ENCODE measurements around the gene ZNF217.

Gene ZNF217

DNA sequence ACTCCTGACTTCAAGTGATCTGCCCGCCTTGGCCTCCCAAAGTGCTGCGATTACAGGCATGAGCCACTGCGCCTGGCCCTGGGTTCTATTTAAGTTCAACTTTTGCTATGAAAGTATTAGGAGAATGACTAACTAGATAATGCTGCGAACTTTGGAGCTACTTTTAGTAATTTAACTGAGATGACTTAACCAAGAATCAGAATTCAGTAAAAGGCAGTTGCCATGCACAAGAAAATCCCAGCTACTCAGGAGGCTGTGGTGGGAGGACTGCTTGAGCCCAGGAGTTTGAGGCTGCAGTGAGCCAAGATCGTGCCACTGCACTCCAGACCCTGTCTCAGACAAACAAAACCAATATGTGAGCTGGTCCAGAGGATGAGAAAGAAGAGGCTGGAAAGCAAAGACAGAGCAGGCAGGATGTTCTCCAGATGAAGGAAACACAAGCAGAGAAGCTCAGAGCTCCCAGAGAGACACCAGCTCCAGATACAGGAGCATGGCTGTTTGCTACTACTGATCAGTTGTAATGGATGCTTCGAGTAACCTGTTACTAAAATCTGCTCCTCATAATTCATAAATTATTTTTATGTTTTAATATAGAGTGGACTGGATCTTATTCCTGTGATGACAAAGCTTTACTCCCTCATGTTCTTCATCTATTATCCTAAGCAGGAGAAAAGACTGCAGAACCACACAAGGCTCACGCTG lies 23.9 kb downstream of the ZNF217 start:
- Histone ChIP-seq H4K20me1 (ENCODE audit: insufficient read depth, low read length, poor library complexity, severe bottlenecking) (peaks cover 61% of the 10 kb centered on the region), H3F3A (ENCODE audit: low read depth) (no peaks in the 10 kb centered on the region), H3K36me3 (ENCODE audit: insufficient read depth, low read length) (peaks cover 90% of the 10 kb centered on the region), H3K9me3 (ENCODE audit: insufficient read depth, low read depth, low read length) (no peaks in the 10 kb centered on the region), H3K4me3 (ENCODE audit: low read length, poor library complexity, severe bottlenecking) (no peak overlapping the region), H2AFZ (ENCODE audit: low read length) (no peak overlapping the region), H3K9ac (ENCODE audit: low read depth, low read length, poor library complexity, severe bottlenecking) (no peak overlapping the region), H3K4me1 (ENCODE audit: insufficient read depth, low read length, poor library complexity, severe bottlenecking) (no peaks in the 10 kb centered on the region), H3K79me2 (ENCODE audit: insufficient read depth, low read length) (peaks cover 72% of the 10 kb centered on the region), H3K27me3 (ENCODE audit: insufficient read depth, low read length, poor library complexity, severe bottlenecking) (no peaks in the 10 kb centered on the region), H3K4me2 (ENCODE audit: low read depth, low read length, poor library complexity, severe bottlenecking) (no peak overlapping the region), H3K9me2 (replicated peaks; ENCODE audit: low read depth, low read length) (no peaks in the 10 kb centered on the region)
- TF ChIP-seq EZH2phosphoT487 (IDR thresholded peaks at IDR 0.05; ENCODE audit: borderline replicate concordance) (no peak), CTCF (conservative IDR thresholded peaks at IDR 0.05; ENCODE audit: low read length) (no peak)

- no peaks in the 10 kb centered on the region for H3F3A ChIP-seq (ENCODE audit: low read depth)
- no peak overlapping the region for H3K4me3 ChIP-seq (ENCODE audit: low read length, poor library complexity, severe bottlenecking)
- H3K9me2 ChIP-seq (replicated peaks; ENCODE audit: low read depth, low read length): no peaks in the 10 kb centered on the region
- peaks cover 54% of the 10 kb centered on the region for H4K20me1 ChIP-seq (ENCODE audit: insufficient read depth, low read length, poor library complexity, severe bottlenecking)
- H3K36me3 ChIP-seq (ENCODE audit: insufficient read depth, low read length): peaks cover 83% of the 10 kb centered on the region
- H3K9ac ChIP-seq (ENCODE audit: low read depth, low read length, poor library complexity, severe bottlenecking): no peak overlapping the region
- H2AFZ ChIP-seq (ENCODE audit: low read length): no peak overlapping the region
- no peaks in the 10 kb centered on the region for H3K9me3 ChIP-seq (ENCODE audit: insufficient read depth, low read depth, low read length)
- H3K27me3 ChIP-seq (ENCODE audit: insufficient read depth, low read length, poor library complexity, severe bottlenecking): no peaks in the 10 kb centered on the region
- H3K79me2 ChIP-seq (ENCODE audit: insufficient read depth, low read length): peaks cover 64% of the 10 kb centered on the region
- TF ChIP-seq CTCF (conservative IDR thresholded peaks at IDR 0.05; ENCODE audit: low read length): no peak
- H3K4me1 ChIP-seq (ENCODE audit: insufficient read depth, low read length, poor library complexity, severe bottlenecking): no peaks in the 10 kb centered on the region
- no peak overlapping the region for H3K4me2 ChIP-seq (ENCODE audit: low read depth, low read length, poor library complexity, severe bottlenecking)
Measured at GRCh38 chr20:53569005-53569404, 24.6 kb downstream of the ZNF217 start.

DNA sequence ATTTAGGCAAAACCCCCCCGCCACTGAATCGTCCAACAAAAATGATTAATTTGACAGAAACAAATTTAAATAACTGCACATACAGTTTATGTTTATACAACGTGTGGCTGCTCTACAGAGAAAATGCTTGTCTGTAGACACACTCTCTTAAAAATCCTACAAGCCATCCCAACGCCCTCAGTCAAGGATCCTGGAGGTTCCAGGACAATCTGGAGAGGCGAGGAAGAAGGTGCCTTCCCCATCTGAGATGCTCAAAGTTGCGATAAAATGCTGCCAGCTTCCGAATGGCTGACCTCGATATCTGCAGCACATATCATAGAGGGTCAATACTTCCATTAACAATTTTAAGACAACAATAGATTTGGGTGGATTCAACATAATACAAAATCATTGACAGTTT lies 25.3 kb downstream of the ZNF217 start:
- H3K79me2 ChIP-seq (ENCODE audit: insufficient read depth, low read length): peaks cover 58% of the 10 kb centered on the region
- H2AFZ ChIP-seq (ENCODE audit: low read length): no peak overlapping the region
- H3K4me2 ChIP-seq (ENCODE audit: low read depth, low read length, poor library complexity, severe bottlenecking): no peak overlapping the region
- no peaks in the 10 kb centered on the region for H3K4me1 ChIP-seq (ENCODE audit: insufficient read depth, low read length, poor library complexity, severe bottlenecking)
- peaks cover 76% of the 10 kb centered on the region for H3K36me3 ChIP-seq (ENCODE audit: insufficient read depth, low read length)
- no peak for TF ChIP-seq EZH2phosphoT487 (IDR thresholded peaks at IDR 0.05; ENCODE audit: borderline replicate concordance)
- TF ChIP-seq CTCF (conservative IDR thresholded peaks at IDR 0.05; ENCODE audit: low read length): no peak
- H3K27me3 ChIP-seq (ENCODE audit: insufficient read depth, low read length, poor library complexity, severe bottlenecking): no peaks in the 10 kb centered on the region
- H3F3A ChIP-seq (ENCODE audit: low read depth): no peaks in the 10 kb centered on the region
- no peak overlapping the region for H3K9ac ChIP-seq (ENCODE audit: low read depth, low read length, poor library complexity, severe bottlenecking)
- H3K9me2 ChIP-seq (replicated peaks; ENCODE audit: low read depth, low read length): no peaks in the 10 kb centered on the region
- no peak overlapping the region for H3K4me3 ChIP-seq (ENCODE audit: low read length, poor library complexity, severe bottlenecking)
- H3K9me3 ChIP-seq (ENCODE audit: insufficient read depth, low read depth, low read length): no peaks in the 10 kb centered on the region
- H4K20me1 ChIP-seq (ENCODE audit: insufficient read depth, low read length, poor library complexity, severe bottlenecking): peaks cover 47% of the 10 kb centered on the region

Measured in Loucy (cell line).